GM23248 (cell line): ENCODE data around the gene TRIM68.

Experiments used
- EZH2 ChIP-seq: fragments of 200-600 bp; sonication (generic); IDR thresholded peaks from 2 replicates; pipeline ENCODE4 v1.6.1; 2018; ENCODE audit warnings: antibody characterized with exemption, mild to moderate bottlenecking; ENCODE audit not compliant: insufficient read depth, poor library complexity, severe bottlenecking
- EZH2phosphoT487 ChIP-seq: fragments of 200-600 bp; sonication (generic); IDR thresholded peaks from 2 replicates; pipeline ENCODE4 v1.6.1; 2018; ENCODE audit warnings: antibody characterized with exemption, moderate library complexity, mild to moderate bottlenecking, low read depth; ENCODE audit not compliant: insufficient read depth

GRCh38 chr11:4610258-4610935 is 2.4 kb upstream of the TRIM68 start:
- TF ChIP-seq EZH2phosphoT487 = no peak
- no peak for TF ChIP-seq EZH2
